OCI-LY3 (cell line): Measurements from ENCODE around the gene NUAK2.

ENCODE experiments used
- H2AFZ ChIP-seq: fragments of 200-600, 300-600 bp; shearing (Covaris generic); 2 replicates; pipeline ENCODE4 v1.6.0; 2014; ENCODE audit warnings: antibody characterized with exemption, low read depth, low read length
- H3K27ac ChIP-seq: fragments of 200-600, 300-600 bp; sonication (generic); 2 replicates; pipeline ENCODE4 v1.5.1; 2014; ENCODE audit warnings: mild to moderate bottlenecking, low read length, moderate library complexity, mixed read lengths
- H3K27me3 ChIP-seq: fragments of 200-600, 300-600 bp; sonication (generic); 2 replicates; pipeline ENCODE4 v1.6.1; 2014; ENCODE audit warnings: low read depth, low read length, mixed read lengths
- H3K36me3 ChIP-seq: fragments of 200-600, 300-600 bp; sonication (generic); replicated peaks from 2 replicates; pipeline ENCODE3; 2014; ENCODE audit warnings: low read depth, low read length, mixed read lengths
- H3K4me1 ChIP-seq: fragments of 300-600, 200-600 bp; sonication (generic); 2 replicates; pipeline ENCODE4 v1.6.1; 2014; ENCODE audit warnings: low read length, mixed read lengths
- H3K4me2 ChIP-seq: fragments of 200-600, 300-600 bp; sonication (generic); 2 replicates; pipeline ENCODE4 v1.6.1; 2014; ENCODE audit warnings: low read length, mixed read lengths
- H3K4me3 ChIP-seq: fragments of 300-600, 200-600 bp; sonication (generic); 2 replicates; pipeline ENCODE4 v1.5.1; 2014; ENCODE audit warnings: antibody characterized with exemption, mild to moderate bottlenecking, low read length, moderate library complexity
- H3K79me2 ChIP-seq: fragments of 300-600, 200-600 bp; shearing (Covaris generic); 2 replicates; pipeline ENCODE4 v1.6.1; 2014; ENCODE audit warnings: mild to moderate bottlenecking, low read length, mixed read lengths
- H3K9ac ChIP-seq: fragments of 300-600, 200-600 bp; shearing (Covaris generic); 2 replicates; pipeline ENCODE4 v1.6.0; 2014; ENCODE audit warnings: mild to moderate bottlenecking, low read length, moderate library complexity
- H3K9me3 ChIP-seq: fragments of 200-600, 300-600 bp; shearing (Covaris generic); 2 replicates; pipeline ENCODE4 v1.6.1; 2014; ENCODE audit warnings: low read length, mixed read lengths; ENCODE audit not compliant: insufficient read depth
- H4K20me1 ChIP-seq: fragments of 200-600, 300-600 bp; sonication (generic); 2 replicates; pipeline ENCODE4 v1.6.1; 2016; ENCODE audit warnings: low read length, mixed read lengths; ENCODE audit not compliant: insufficient read depth
- CTCF ChIP-seq: fragments of 200-600, 300-600 bp; sonication (generic); IDR thresholded peaks from 2 replicates; pipeline ENCODE4 v1.5.1; 2014; ENCODE audit warnings: antibody characterized with exemption, low read length, low read depth
- EZH2phosphoT487 ChIP-seq: fragments of 200-600 bp; shearing (Covaris generic); IDR thresholded peaks from 2 replicates; pipeline ENCODE4 v1.6.1; 2018; ENCODE audit warnings: antibody characterized with exemption, mixed run types, low read depth

NUAK2 gene

GRCh38 chr1:205318231-205318991 lies 3.1 kb downstream of the NUAK2 start:
- Histone ChIP-seq H3K9ac (no peak overlapping the region), H4K20me1 (peaks cover 45% of the 10 kb centered on the region), H3K27ac (no peak overlapping the region), H3K4me3 (peak overlapping the region; percentile 79; the same call in 1 of the 2 replicates), H3K79me2 (peaks cover 78% of the 10 kb centered on the region), H2AFZ (no peak overlapping the region), H3K9me3 (no peaks in the 10 kb centered on the region), H3K4me1 (peaks cover 70% of the 10 kb centered on the region), H3K36me3 (peaks cover 24% of the 10 kb centered on the region), H3K4me2 (peak overlapping the region; percentile 99), H3K27me3 (no peaks in the 10 kb centered on the region)
- TF ChIP-seq CTCF (no peak), EZH2phosphoT487 (no peak)

GRCh38 chr1:205317311-205317917 lies 4.1 kb downstream of the NUAK2 start:
- peaks cover 88% of the 10 kb centered on the region for H3K79me2 ChIP-seq
- H3K9me3 ChIP-seq, result no peaks in the 10 kb centered on the region
- peak overlapping the region; percentile 99 for H3K4me2 ChIP-seq
- peaks cover 80% of the 10 kb centered on the region for H3K4me1 ChIP-seq
- H3K27ac ChIP-seq, result peak overlapping the region; percentile 97
- H3K27me3 ChIP-seq, result no peaks in the 10 kb centered on the region
- peak overlapping the region; percentile 92 for H3K9ac ChIP-seq
- TF ChIP-seq CTCF, result peak; percentile 21
- no peak for TF ChIP-seq EZH2phosphoT487
- H4K20me1 ChIP-seq, result peaks cover 45% of the 10 kb centered on the region
- peaks cover 28% of the 10 kb centered on the region for H3K36me3 ChIP-seq
- no peak overlapping the region for H2AFZ ChIP-seq
- peak overlapping the region; percentile 79 for H3K4me3 ChIP-seq

- no peaks in the 10 kb centered on the region for H3K27me3 ChIP-seq
- peak overlapping the region; percentile 99 for H3K4me2 ChIP-seq
- H3K9ac ChIP-seq, result peak overlapping the region; percentile 92
- no peak for TF ChIP-seq CTCF
- TF ChIP-seq EZH2phosphoT487, result no peak
- peaks cover 93% of the 10 kb centered on the region for H3K79me2 ChIP-seq
- no peak overlapping the region for H2AFZ ChIP-seq
- peak overlapping the region; percentile 79 for H3K4me3 ChIP-seq
- peaks cover 36% of the 10 kb centered on the region for H3K36me3 ChIP-seq
- H4K20me1 ChIP-seq, result peaks cover 45% of the 10 kb centered on the region
- peak overlapping the region; percentile 97 for H3K27ac ChIP-seq
- H3K4me1 ChIP-seq, result peaks cover 86% of the 10 kb centered on the region
- H3K9me3 ChIP-seq, result no peaks in the 10 kb centered on the region
These were observed 5.4 kb downstream of the NUAK2 start for GRCh38 chr1:205316161-205316566.

- H2AFZ ChIP-seq, result no peak overlapping the region
- H3K36me3 ChIP-seq, result peaks cover 42% of the 10 kb centered on the region
- H3K79me2 ChIP-seq, result peaks cover 93% of the 10 kb centered on the region
- H4K20me1 ChIP-seq, result peaks cover 46% of the 10 kb centered on the region
- peaks cover 97% of the 10 kb centered on the region for H3K4me1 ChIP-seq
- H3K27me3 ChIP-seq, result no peaks in the 10 kb centered on the region
- H3K9me3 ChIP-seq, result no peaks in the 10 kb centered on the region
- peak overlapping the region; percentile 99 for H3K4me2 ChIP-seq
- TF ChIP-seq CTCF, result no peak
- no peak for TF ChIP-seq EZH2phosphoT487
- peak overlapping the region; percentile 92 for H3K9ac ChIP-seq
- H3K27ac ChIP-seq, result peak overlapping the region; percentile 97
- peak overlapping the region; percentile 79 for H3K4me3 ChIP-seq
These were observed 6.4 kb downstream of the NUAK2 start for GRCh38 chr1:205315008-205315618.
